ENCODE data around the gene NTN5. TPM values are rescaled to one million over a fixed set of nuclear protein-coding genes. Genes with fewer than 3 reads are reported as not detected.

NTN5 gene
- total and polyA plus RNA-seq, 2 experiments from 2014 or later: 0.52 to 0.94 TPM

- Mint-ChIP-seq H3K36me3 (ENCODE audit: low read depth) (no peaks in the 10 kb centered on the region), H3K27me3 (ENCODE audit: insufficient read depth, low read depth, poor library complexity) (peaks cover 23% of the 10 kb centered on the region), H3K4me1 (peaks cover 28% of the 10 kb centered on the region), H3K27ac (no peak overlapping the region), H3K9me3 (no peaks in the 10 kb centered on the region), H3K4me3 (no peak overlapping the region)
- Histone ChIP-seq H3K79me2 (replicated peaks; ENCODE audit: insufficient read depth) (no peaks in the 10 kb centered on the region), H4K20me1 (replicated peaks; ENCODE audit: insufficient read depth) (no peaks in the 10 kb centered on the region), H3K27ac (ENCODE audit: low read depth) (no peak overlapping the region), H3K9me2 (ENCODE audit: insufficient read depth) (no peaks in the 10 kb centered on the region), H3K4me3 (no peak overlapping the region), H3K4me2 (no peak overlapping the region), H3K36me3 (ENCODE audit: insufficient read depth) (no peaks in the 10 kb centered on the region), H3K27me3 (ENCODE audit: insufficient read depth) (no peaks in the 10 kb centered on the region), H3K4me1 (ENCODE audit: insufficient read depth) (peaks cover 23% of the 10 kb centered on the region), H2AFZ (no peak overlapping the region), H3F3A (replicated peaks; ENCODE audit: low read depth) (no peaks in the 10 kb centered on the region)
- no peak for DNase-seq (ENCODE audit: low spot score)
- no peak for ATAC-seq
- TF ChIP-seq POLR2AphosphoS5 (IDR thresholded peaks at IDR 0.05; ENCODE audit: low read depth) (no peak), CTCF (conservative IDR thresholded peaks at IDR 0.05; ENCODE audit: low read depth in 2 of 2) (no peak), ETS1 (IDR thresholded peaks at IDR 0.05) (no peak), JUNB (IDR thresholded peaks at IDR 0.05; ENCODE audit: unreplicated experiment) (no peak), CREB1 (CRISPR knock-in tag; IDR thresholded peaks at IDR 0.05; ENCODE audit: low read depth) (no peak), ZNF331 (CRISPR knock-in tag; IDR thresholded peaks at IDR 0.05; ENCODE audit: low read depth) (no peak), ZNF114 (CRISPR knock-in tag; IDR thresholded peaks at IDR 0.05) (no peak), EZH2 (IDR thresholded peaks at IDR 0.05; ENCODE audit: low read depth, unreplicated experiment) (no peak), ZNF462 (CRISPR knock-in tag; IDR thresholded peaks at IDR 0.05) (no peak), STAT1 (IDR thresholded peaks at IDR 0.05; ENCODE audit: unreplicated experiment) (no peak), REST (IDR thresholded peaks at IDR 0.05; ENCODE audit: unreplicated experiment) (no peak), EZH2phosphoT487 (IDR thresholded peaks at IDR 0.05; ENCODE audit: unreplicated experiment) (no peak), NANOG (IDR thresholded peaks at IDR 0.05; ENCODE audit: borderline replicate concordance) (no peak)
Observed at GRCh38 chr19:48676487-48676886, 3.7 kb upstream of the NTN5 start.
